Trophoblast cell (in vitro differentiated cells and primary cell): ENCODE results near the gene IGFBP2.
A peak's percentile ranks its signal among the peaks of the same experiment; 100 is the strongest.

Source experiments
- DNase-seq, 2 donors: peaks; one replicate each; pipeline ENCODE4 v3.0.0-alpha.2; 2016
- H2AFZ ChIP-seq: 2 replicates; pipeline ENCODE4 v1.6.1; 2013; ENCODE audit warnings: low read length, moderate library complexity, mild to moderate bottlenecking; ENCODE audit not compliant: insufficient read depth, poor library complexity
- H2AK5ac ChIP-seq: 2 replicates; pipeline ENCODE4 v1.6.1; 2013; ENCODE audit warnings: mild to moderate bottlenecking, low read length
- H2BK120ac ChIP-seq: 2 replicates; pipeline ENCODE4 v1.6.1; 2013; ENCODE audit warnings: low read length, mild to moderate bottlenecking, moderate library complexity; ENCODE audit not compliant: insufficient read depth, poor library complexity
- H2BK12ac ChIP-seq: 2 replicates; pipeline ENCODE4 v1.6.1; 2013; ENCODE audit warnings: mild to moderate bottlenecking, low read length, moderate library complexity
- H2BK5ac ChIP-seq: 2 replicates; pipeline ENCODE4 v1.6.1; 2013; ENCODE audit warnings: low read length, low read depth, moderate library complexity, mild to moderate bottlenecking; ENCODE audit not compliant: poor library complexity
- H3K14ac ChIP-seq: 2 replicates; pipeline ENCODE4 v1.6.1; 2013; ENCODE audit warnings: mild to moderate bottlenecking, low read length
- H3K18ac ChIP-seq: 2 replicates; pipeline ENCODE4 v1.6.1; 2013; ENCODE audit warnings: mild to moderate bottlenecking, low read length
- H3K23ac ChIP-seq: 2 replicates; pipeline ENCODE4 v1.6.1; 2013; ENCODE audit warnings: low read length
- H3K27ac ChIP-seq: 2 replicates; pipeline ENCODE4 v1.5.1; 2013; ENCODE audit warnings: low read depth, mild to moderate bottlenecking, inconsistent platforms, low read length, moderate library complexity
- H3K27me3 ChIP-seq: 2 replicates; pipeline ENCODE4 v1.6.1; 2013; ENCODE audit warnings: inconsistent platforms, mild to moderate bottlenecking, low read length, moderate library complexity; ENCODE audit not compliant: insufficient read depth
- H3K36me3 ChIP-seq, 2 experiments: 1 replicate in 1 of 2; 2 replicates in 1 of 2; pipeline ENCODE4 v1.6.1; 2013; ENCODE audit warnings: low read length in 2 of 2, mild to moderate bottlenecking in 2 of 2, moderate library complexity in 1 of 2; ENCODE audit not compliant: insufficient read depth in 2 of 2, control insufficient read depth in 1 of 2
- H3K4ac ChIP-seq: 2 replicates; pipeline ENCODE4 v1.6.1; 2013; ENCODE audit warnings: low read depth, mild to moderate bottlenecking, low read length, moderate library complexity
- H3K4me1 ChIP-seq, 2 experiments: 1 replicate in 1 of 2; 2 replicates in 1 of 2; pipeline ENCODE4 v1.6.1; 2013; ENCODE audit warnings: low read length in 2 of 2, mild to moderate bottlenecking in 2 of 2, moderate library complexity in 1 of 2; ENCODE audit not compliant: insufficient read depth in 2 of 2, control insufficient read depth in 1 of 2
- H3K4me2 ChIP-seq: 2 replicates; pipeline ENCODE4 v1.6.1; 2013; ENCODE audit warnings: inconsistent platforms, mild to moderate bottlenecking, low read length, moderate library complexity
- H3K4me3 ChIP-seq: 2 replicates; pipeline ENCODE4 v1.5.1; 2013; ENCODE audit warnings: mild to moderate bottlenecking, low read depth, low read length, inconsistent platforms
- H3K79me1 ChIP-seq: one replicate; pipeline ENCODE4 v1.6.1; 2013; ENCODE audit warnings: low read length
- H3K79me2 ChIP-seq: 2 replicates; pipeline ENCODE4 v1.6.1; 2013; ENCODE audit warnings: low read length, mild to moderate bottlenecking; ENCODE audit not compliant: control insufficient read depth, insufficient read depth, poor library complexity
- H3K9ac ChIP-seq: 2 replicates; pipeline ENCODE4 v1.6.1; 2013; ENCODE audit warnings: mild to moderate bottlenecking, low read length
- H3K9me3 ChIP-seq: 2 replicates; pipeline ENCODE4 v1.6.1; 2013; ENCODE audit warnings: low read depth, mild to moderate bottlenecking, control low read depth, inconsistent platforms, low read length; ENCODE audit not compliant: insufficient read depth
- H4K12ac ChIP-seq: 2 replicates; pipeline ENCODE4 v1.6.1; 2013; ENCODE audit warnings: low read depth, mild to moderate bottlenecking, low read length, moderate library complexity
- H4K8ac ChIP-seq: 2 replicates; pipeline ENCODE4 v1.6.1; 2013; ENCODE audit warnings: low read depth, mild to moderate bottlenecking, low read length, moderate library complexity
- H4K91ac ChIP-seq: one replicate; pipeline ENCODE4 v1.6.1; 2013; ENCODE audit warnings: low read depth, mild to moderate bottlenecking, low read length, moderate library complexity
- WGBS: extraction: QIAGEN DNeasy Blood & Tissue Kit; methylation state at CpG from one replicate; pipeline ENCODE4 v1.1.7; 2013; ENCODE audit warnings: missing lambda C conversion rate; ENCODE audit not compliant: insufficient read length, insufficient coverage; ENCODE audit errors: extremely low coverage; 5-methylcytosine and 5-hydroxymethylcytosine counted together

IGFBP2 gene

GRCh38 chr2:216678098-216678465, 44.9 kb downstream of the IGFBP2 start:
- H4K91ac ChIP-seq, result no peak overlapping the region
- no peaks in the 10 kb centered on the region for H3K27me3 ChIP-seq
- no peak overlapping the region for H3K4me3 ChIP-seq
- H3K4me1 ChIP-seq, result peaks cover 10 to 15% of the 10 kb centered on the region in 2 experiments
- no peak overlapping the region for H4K8ac ChIP-seq
- DNase-seq, result no peak
- no peak overlapping the region for H2BK5ac ChIP-seq
- H3K9ac ChIP-seq, result no peak overlapping the region
- no peak overlapping the region for H3K18ac ChIP-seq
- no peak overlapping the region for H3K27ac ChIP-seq
- no peak overlapping the region for H3K14ac ChIP-seq
- no CpG with 5 or more reads among the region's 12 CpGs for WGBS
- no peak overlapping the region for H3K4ac ChIP-seq
- no peak overlapping the region for H2AFZ ChIP-seq
- no peak overlapping the region for H3K4me2 ChIP-seq
- peaks cover 1% of the 10 kb centered on the region for H3K79me2 ChIP-seq
- peaks cover 2% of the 10 kb centered on the region for H3K9me3 ChIP-seq
- H2AK5ac ChIP-seq, result no peak overlapping the region
- H2BK120ac ChIP-seq, result no peak overlapping the region
- H3K36me3 ChIP-seq, result peaks cover 52 to 57% of the 10 kb centered on the region in 2 experiments
- peaks cover 5% of the 10 kb centered on the region for H3K79me1 ChIP-seq
- no peak overlapping the region for H2BK12ac ChIP-seq
- no peak overlapping the region for H3K23ac ChIP-seq
- H4K12ac ChIP-seq, result no peak overlapping the region

- no peak overlapping the region for H3K4ac ChIP-seq
- H2BK5ac ChIP-seq, result no peak overlapping the region
- H3K27ac ChIP-seq, result no peak overlapping the region
- H3K9me3 ChIP-seq, result peaks cover 2% of the 10 kb centered on the region
- H4K91ac ChIP-seq, result no peak overlapping the region
- no peak overlapping the region for H3K9ac ChIP-seq
- peaks cover 44 to 49% of the 10 kb centered on the region in 2 experiments for H3K36me3 ChIP-seq
- no peak overlapping the region for H3K4me2 ChIP-seq
- no peak overlapping the region for H2BK120ac ChIP-seq
- whole genome bisulfite sequencing, result no CpG with 5 or more reads among the region's 21 CpGs
- peaks cover 1% of the 10 kb centered on the region for H3K79me2 ChIP-seq
- H4K8ac ChIP-seq, result no peak overlapping the region
- H3K14ac ChIP-seq, result no peak overlapping the region
- peak overlapping the region; percentile 26 for H2AK5ac ChIP-seq
- H4K12ac ChIP-seq, result no peak overlapping the region
- H3K4me3 ChIP-seq, result no peak overlapping the region
- H2BK12ac ChIP-seq, result no peak overlapping the region
- no peak overlapping the region for H2AFZ ChIP-seq
- peaks cover 19 to 20% of the 10 kb centered on the region in 2 experiments for H3K4me1 ChIP-seq
- no peaks in the 10 kb centered on the region for H3K27me3 ChIP-seq
- H3K79me1 ChIP-seq, result peaks cover 12% of the 10 kb centered on the region
- DNase-seq, result no peak
- H3K23ac ChIP-seq, result no peak overlapping the region
- no peak overlapping the region for H3K18ac ChIP-seq
Observed at GRCh38 chr2:216678813-216679657, 45.8 kb downstream of the IGFBP2 start.

- Histone ChIP-seq H3K79me2 (peaks cover 1% of the 10 kb centered on the region), H4K12ac (no peak overlapping the region), H2BK12ac (no peak overlapping the region), H3K27me3 (no peaks in the 10 kb centered on the region), H3K79me1 (peaks cover 13% of the 10 kb centered on the region), H3K36me3 (peaks cover 40 to 43% of the 10 kb centered on the region in 2 experiments), H3K4ac (no peak overlapping the region), H3K18ac (no peak overlapping the region), H3K9me3 (peaks cover 2% of the 10 kb centered on the region), H3K9ac (no peak overlapping the region), H2BK120ac (no peak overlapping the region), H3K4me2 (no peak overlapping the region), H2AK5ac (peak overlapping the region; percentile 26), H3K4me1 (peaks cover 20 to 22% of the 10 kb centered on the region in 2 experiments), H3K23ac (no peak overlapping the region), H2AFZ (no peak overlapping the region), H4K8ac (peak overlapping the region; percentile 22), H3K27ac (no peak overlapping the region), H3K14ac (no peak overlapping the region), H4K91ac (no peak overlapping the region), H2BK5ac (no peak overlapping the region), H3K4me3 (no peak overlapping the region)
- WGBS, result no CpG with 5 or more reads among the region's 14 CpGs
- no peak for DNase-seq
Observed at GRCh38 chr2:216679658-216680024, 46.4 kb downstream of the IGFBP2 start.

GRCh38 chr2:216680951-216681629, 47.9 kb downstream of the IGFBP2 start:
- no peak overlapping the region for H4K12ac ChIP-seq
- H3K4me1 ChIP-seq, result peaks cover 26 to 29% of the 10 kb centered on the region in 2 experiments
- H3K9me3 ChIP-seq, result peaks cover 2% of the 10 kb centered on the region
- peak overlapping the region; percentile 43 for H3K14ac ChIP-seq
- H3K18ac ChIP-seq, result peak overlapping the region; percentile 77
- no peak for DNase-seq
- H3K23ac ChIP-seq, result no peak overlapping the region
- peaks cover 1% of the 10 kb centered on the region for H3K79me2 ChIP-seq
- H2BK12ac ChIP-seq, result peak overlapping the region; percentile 91
- no peak overlapping the region for H3K4me2 ChIP-seq
- peak overlapping the region; percentile 86 for H2AK5ac ChIP-seq
- peak overlapping the region; percentile 30 for H4K8ac ChIP-seq
- no peak overlapping the region for H2AFZ ChIP-seq
- H3K4ac ChIP-seq, result peak overlapping the region; percentile 35
- H3K9ac ChIP-seq, result no peak overlapping the region
- no peak overlapping the region for H3K4me3 ChIP-seq
- WGBS, result no CpG with 5 or more reads among the region's 10 CpGs
- H2BK5ac ChIP-seq, result peak overlapping the region; percentile 1
- peak overlapping the region; percentile 73 for H4K91ac ChIP-seq
- H3K27ac ChIP-seq, result no peak overlapping the region
- peaks cover 15% of the 10 kb centered on the region for H3K79me1 ChIP-seq
- H2BK120ac ChIP-seq, result peak overlapping the region; percentile 68
- peaks cover 38 to 39% of the 10 kb centered on the region in 2 experiments for H3K36me3 ChIP-seq
- H3K27me3 ChIP-seq, result no peaks in the 10 kb centered on the region
